Activated T-cell treated with anti-CD3 and anti-CD28 coated beads, Interleukin-2, amount 50 U/mL, for 72 hours (primary cell): ENCODE results near the gene NOS3. TPM values are rescaled to one million over a fixed set of nuclear protein-coding genes. Genes with fewer than 3 reads are reported as not detected.

ENCODE experiments used
- ATAC-seq, 2 donors: fragments of 150-1000 bp; cut with Tn5 transposase; replicated peaks in 1 of 2; 2 replicates each; pipeline ENCODE4 v1.10.0; 2021; ENCODE audit warnings: moderate library complexity in 2 of 2, mild to moderate bottlenecking in 1 of 2
- DNase-seq, 2 donors: peaks; one replicate each; pipeline ENCODE4 v3.0.0; 2021 to 2022; ENCODE audit warnings: mixed read lengths in 1 of 2
- H3K27ac Mint-ChIP-seq: one replicate; pipeline ENCODE4 v1.8.0; 2022; ENCODE audit warnings: mild to moderate bottlenecking, moderate library complexity, mixed read lengths
- H3K27me3 Mint-ChIP-seq: one replicate; pipeline ENCODE4 v1.8.0; 2022; ENCODE audit warnings: low read depth, mixed read lengths
- H3K36me3 Mint-ChIP-seq, 2 donors: one replicate each; pipeline ENCODE4 v1.8.0; 2022; ENCODE audit warnings: mixed read lengths in 2 of 2, mild to moderate bottlenecking in 1 of 2; ENCODE audit not compliant: insufficient read depth in 2 of 2
- H3K4me1 Mint-ChIP-seq: one replicate; pipeline ENCODE4 v1.8.0; 2022; ENCODE audit warnings: low read depth, mixed read lengths
- H3K4me3 Mint-ChIP-seq, 2 donors: one replicate each; pipeline ENCODE4 v1.8.0; 2022; ENCODE audit warnings: mild to moderate bottlenecking in 2 of 2, mixed read lengths in 2 of 2, moderate library complexity in 2 of 2
- H3K9me3 Mint-ChIP-seq, 2 donors: one replicate each; pipeline ENCODE4 v1.8.0; 2022; ENCODE audit warnings: mixed read lengths in 2 of 2
- total RNA-seq, 2 donors: library from RNA; stranded (reverse); gene quantifications; one replicate each; pipeline ENCODE4 v1.2.3, GENCODE V29; 2022

NOS3 gene
- total RNA-seq, 2 donors from 2014 or later = 6.8 to 8.1 TPM

DNA sequence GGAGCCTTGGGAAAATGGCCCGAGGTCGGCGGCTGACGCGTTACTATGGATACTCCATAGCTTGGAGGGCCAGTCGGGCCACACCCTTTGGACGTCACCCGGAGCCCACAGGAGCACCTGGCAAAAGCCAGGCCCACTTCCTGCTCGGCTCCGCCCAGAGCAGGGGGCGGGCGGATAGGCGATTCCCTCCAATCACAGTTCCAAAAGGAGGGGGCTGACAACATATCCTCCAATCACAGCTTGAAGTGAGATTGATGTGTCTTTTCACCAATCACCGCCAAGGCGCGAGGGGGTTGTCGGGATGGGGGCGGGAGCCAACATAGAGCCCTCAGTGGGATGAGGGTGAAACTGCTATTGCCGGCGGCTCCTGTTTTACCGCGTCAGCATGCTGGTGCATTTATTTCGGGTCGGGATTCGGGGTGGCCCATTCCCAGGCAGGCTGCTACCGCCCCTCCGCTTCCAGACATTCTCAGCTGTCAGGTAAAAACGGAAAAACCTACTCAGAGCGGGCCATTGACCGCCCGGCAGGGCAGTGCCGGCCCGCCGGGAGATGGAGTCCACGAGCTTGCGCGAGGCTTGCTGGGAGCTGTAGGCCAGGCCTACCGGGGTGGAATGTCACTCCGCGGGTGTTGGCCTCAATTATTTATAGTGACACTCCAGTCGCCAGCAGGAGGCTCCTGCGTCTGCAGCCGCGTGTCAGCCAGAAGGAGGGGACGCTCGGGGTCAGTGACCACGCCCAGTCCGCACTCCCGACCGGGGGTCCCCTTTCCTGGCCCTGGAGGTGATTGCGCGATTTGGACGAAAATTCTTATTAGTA, 37.5 kb downstream of the NOS3 start, which contains the start of gene ABCB8:
ABCB8 (plus strand) TSS at position 320 of the 817 bp plus-strand sequence; CDS start at position 386, 66 bp downstream.
- Mint-ChIP-seq H3K36me3 (peaks cover 0 to 2% of the 10 kb centered on the region in 2 donors), H3K9me3 (no peaks in the 10 kb centered on the region), H3K27ac (peak within 1 kb of the TSS; percentile 93), H3K4me1 (peaks cover 25% of the 10 kb centered on the region), H3K27me3 (no peaks in the 10 kb centered on the region), H3K4me3 (peak within 1 kb of the TSS; percentile 98 to 100)
- ATAC-seq = peak; percentile 92 to 93
- DNase-seq = peak; percentile 97 to 98

DNA sequence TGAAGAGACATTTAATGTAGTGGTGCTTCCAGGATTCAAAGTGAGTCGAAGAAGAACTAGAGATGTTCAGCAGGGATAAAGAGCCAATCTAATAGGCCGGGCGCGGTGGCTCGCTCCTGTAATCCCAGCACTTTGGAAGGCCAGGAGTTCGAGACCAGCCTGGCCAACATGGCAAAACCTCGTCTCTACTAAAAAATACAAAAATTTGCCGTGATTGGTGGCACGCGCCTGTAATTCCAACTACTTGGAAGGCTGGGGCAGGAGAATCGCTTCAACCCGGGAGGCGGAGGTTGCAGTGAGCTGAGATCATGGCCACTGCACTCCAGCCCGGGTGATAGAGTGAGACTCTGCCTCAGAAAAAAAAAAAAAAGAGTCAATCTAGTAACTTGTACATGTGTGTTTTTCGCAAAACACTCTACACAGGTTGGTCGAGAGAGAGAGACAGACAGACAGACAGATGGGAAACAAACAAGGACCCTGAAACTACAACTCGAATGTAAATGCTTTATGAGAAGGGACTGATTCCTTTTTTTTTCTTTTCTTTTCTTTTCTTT, 38.2 kb downstream of the NOS3 start:
- H3K27ac Mint-ChIP-seq = peak overlapping the region; percentile 93
- peak overlapping the region; percentile 98 to 100 for H3K4me3 Mint-ChIP-seq
- H3K4me1 Mint-ChIP-seq = peaks cover 25% of the 10 kb centered on the region
- no peaks in the 10 kb centered on the region for H3K27me3 Mint-ChIP-seq
- peaks cover 0 to 2% of the 10 kb centered on the region in 2 donors for H3K36me3 Mint-ChIP-seq
- DNase-seq = no peak
- no peak for ATAC-seq
- no peaks in the 10 kb centered on the region for H3K9me3 Mint-ChIP-seq

DNA sequence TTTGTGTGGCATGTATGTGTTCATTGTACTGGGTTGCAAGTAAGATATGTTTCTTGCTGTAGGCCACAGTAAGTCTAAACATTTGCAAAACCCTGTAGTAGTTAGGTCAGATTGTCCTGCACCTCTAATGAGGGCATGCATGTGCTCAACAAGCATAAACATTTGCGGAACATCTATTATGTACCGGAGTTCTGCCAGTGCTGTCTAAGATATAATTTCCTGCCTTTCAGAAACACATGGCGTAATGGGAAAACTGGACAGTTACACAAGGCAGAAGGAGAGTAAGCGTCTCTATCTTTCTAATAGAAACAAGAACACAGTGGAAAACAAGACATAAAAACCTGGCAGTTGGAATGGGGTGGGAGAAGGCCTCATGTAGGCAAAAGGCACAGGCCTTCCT, 40.2 kb downstream of the NOS3 start:
- Mint-ChIP-seq H3K4me3 (no peak overlapping the region), H3K9me3 (no peaks in the 10 kb centered on the region), H3K27me3 (no peaks in the 10 kb centered on the region), H3K27ac (no peak overlapping the region), H3K4me1 (peaks cover 25% of the 10 kb centered on the region), H3K36me3 (peaks cover 0 to 2% of the 10 kb centered on the region in 2 donors)
- ATAC-seq (no peak), DNase-seq (no peak)

DNA sequence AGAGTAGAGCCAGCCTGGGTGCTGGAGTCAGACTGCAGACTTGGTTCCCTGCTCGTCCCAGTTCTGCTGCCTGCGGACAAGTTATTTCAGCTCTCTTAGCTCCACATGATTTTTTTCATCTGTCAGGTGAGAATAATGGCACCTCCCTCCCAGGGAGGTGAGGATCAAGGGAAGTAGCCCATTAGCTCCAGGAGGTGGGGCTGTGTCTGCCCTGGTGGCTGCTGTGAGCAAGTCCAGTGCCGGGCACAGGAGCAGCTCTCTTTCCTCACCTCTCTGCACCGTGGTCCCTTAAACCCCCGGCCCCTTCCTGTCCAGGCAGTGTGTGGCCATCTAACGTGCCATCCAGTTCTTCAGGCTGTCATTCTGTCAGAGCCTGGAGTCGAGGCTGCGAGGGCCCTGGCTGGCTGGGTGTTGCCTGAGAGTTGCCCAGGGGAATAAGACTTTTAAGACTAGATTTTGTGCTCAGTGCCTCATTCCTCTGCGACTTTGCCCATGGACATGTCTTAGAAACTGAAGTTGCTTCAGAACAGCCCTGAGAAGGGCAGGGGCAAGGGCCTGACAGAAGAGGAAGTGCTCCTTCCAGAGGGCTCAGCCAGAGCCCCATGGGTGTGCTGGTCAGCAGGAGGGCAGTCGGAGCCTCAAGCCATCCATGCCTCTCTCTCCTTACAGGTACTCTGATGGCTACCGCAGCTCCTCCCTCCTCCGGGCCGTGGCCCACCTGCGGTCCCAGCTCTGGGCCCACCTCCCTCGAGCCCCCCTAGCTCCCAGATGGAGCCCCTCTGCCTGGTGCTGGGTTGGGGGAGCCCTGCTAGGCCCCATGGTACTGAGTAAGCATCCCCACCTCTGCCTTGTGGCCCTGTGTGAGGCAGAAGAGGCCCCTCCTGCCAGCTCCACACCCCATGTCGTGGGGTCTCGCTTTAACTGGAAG, 42.4 kb downstream of the NOS3 start:
- DNase-seq (no peak), ATAC-seq (no peak)
- H3K36me3 Mint-ChIP-seq = peaks cover 2% of the 10 kb centered on the region in 2 donors
- no peaks in the 10 kb centered on the region for H3K9me3 Mint-ChIP-seq
- no peak overlapping the region for H3K4me3 Mint-ChIP-seq
- no peak overlapping the region for H3K27ac Mint-ChIP-seq
- no peaks in the 10 kb centered on the region for H3K27me3 Mint-ChIP-seq
- peaks cover 16% of the 10 kb centered on the region for H3K4me1 Mint-ChIP-seq

DNA sequence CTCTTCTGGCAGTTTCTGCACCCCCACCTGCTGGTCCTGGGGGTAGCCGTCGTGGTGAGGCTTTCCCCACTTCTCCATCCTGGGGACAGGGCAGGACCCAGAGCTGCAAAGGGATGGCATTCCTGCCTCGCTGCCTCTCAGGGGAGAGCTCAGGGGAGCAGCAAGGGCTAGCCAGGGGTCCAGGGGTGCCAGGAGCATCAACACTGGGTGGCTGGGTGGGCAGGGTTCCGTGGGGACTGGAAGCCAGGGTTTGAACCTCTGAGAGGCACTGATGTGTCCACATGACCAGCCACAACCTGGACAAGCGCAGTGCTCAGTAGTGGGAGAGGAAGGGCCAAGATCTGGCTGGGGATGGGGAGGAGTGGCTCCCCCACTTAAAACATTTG, 43.0 kb downstream of the NOS3 start:
- no peak overlapping the region for H3K4me3 Mint-ChIP-seq
- no peak for DNase-seq
- no peaks in the 10 kb centered on the region for H3K9me3 Mint-ChIP-seq
- ATAC-seq = no peak
- H3K4me1 Mint-ChIP-seq = peaks cover 17% of the 10 kb centered on the region
- peaks cover 0 to 2% of the 10 kb centered on the region in 2 donors for H3K36me3 Mint-ChIP-seq
- H3K27me3 Mint-ChIP-seq = no peaks in the 10 kb centered on the region
- H3K27ac Mint-ChIP-seq = no peak overlapping the region

DNA sequence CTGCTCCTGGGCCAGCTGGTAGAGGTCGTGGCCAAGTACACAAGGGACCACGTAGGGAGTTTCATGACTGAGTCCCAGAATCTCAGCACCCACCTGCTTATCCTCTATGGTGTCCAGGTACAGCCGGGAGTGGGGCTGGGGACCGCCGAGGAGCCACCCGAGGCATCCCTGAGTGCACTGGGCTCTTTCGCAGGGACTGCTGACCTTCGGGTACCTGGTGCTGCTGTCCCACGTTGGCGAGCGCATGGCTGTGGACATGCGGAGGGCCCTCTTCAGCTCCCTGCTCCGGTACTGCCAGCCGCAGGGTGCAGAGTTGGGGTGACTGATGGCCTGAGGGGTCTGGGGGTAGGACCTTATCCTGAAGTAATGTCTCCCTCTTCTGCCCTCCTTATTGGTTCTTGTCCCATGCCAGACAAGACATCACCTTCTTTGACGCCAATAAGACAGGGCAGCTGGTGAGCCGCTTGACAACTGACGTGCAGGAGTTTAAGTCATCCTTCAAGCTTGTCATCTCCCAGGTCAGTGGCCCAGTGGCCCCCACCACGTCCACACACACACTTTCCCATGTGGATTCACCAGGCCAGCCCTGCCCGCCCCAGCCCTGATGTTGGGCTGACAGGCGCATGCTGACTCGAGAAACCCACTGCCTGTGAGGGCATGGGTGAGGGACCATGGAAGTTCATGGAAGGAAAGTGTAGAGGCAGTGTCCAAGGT, 43.7 kb downstream of the NOS3 start:
- H3K36me3 Mint-ChIP-seq = peaks cover 0 to 2% of the 10 kb centered on the region in 2 donors
- ATAC-seq (no peak), DNase-seq (no peak)
- H3K27me3 Mint-ChIP-seq = no peaks in the 10 kb centered on the region
- H3K4me1 Mint-ChIP-seq = peaks cover 17% of the 10 kb centered on the region
- H3K27ac Mint-ChIP-seq = no peak overlapping the region
- H3K9me3 Mint-ChIP-seq = no peaks in the 10 kb centered on the region
- no peak overlapping the region for H3K4me3 Mint-ChIP-seq

DNA sequence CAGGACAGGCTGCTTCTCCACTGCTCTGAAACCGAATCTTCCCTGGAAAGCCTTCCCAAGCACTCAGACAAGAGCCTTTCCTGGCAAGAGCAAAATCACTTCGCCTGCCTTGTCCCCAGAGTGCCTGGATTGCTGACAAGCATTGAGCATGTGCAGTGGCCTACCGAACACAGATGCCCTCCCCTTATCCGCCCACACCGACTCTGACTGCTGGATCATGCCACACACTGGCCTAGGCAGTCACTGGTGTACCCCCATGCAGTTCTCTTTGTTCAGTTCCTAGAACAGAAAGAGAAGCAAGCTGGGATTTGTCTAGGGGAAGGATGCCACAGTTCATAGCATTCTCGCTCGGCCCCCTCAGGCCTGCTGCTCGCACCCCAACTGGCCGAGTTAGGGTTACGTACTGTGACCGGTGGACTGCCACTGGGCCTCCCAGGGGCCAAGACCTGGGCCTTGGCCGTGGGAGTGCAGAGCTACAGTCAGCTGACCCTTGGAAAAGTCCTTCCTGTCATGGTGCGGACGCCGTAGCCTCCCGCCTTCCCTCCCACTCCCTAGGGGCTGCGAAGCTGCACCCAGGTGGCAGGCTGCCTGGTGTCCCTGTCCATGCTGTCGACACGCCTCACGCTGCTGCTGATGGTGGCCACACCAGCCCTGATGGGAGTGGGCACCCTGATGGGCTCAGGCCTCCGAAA, 44.4 kb downstream of the NOS3 start:
- DNase-seq (no peak), ATAC-seq (no peak)
- H3K4me3 Mint-ChIP-seq = no peak overlapping the region
- no peak overlapping the region for H3K27ac Mint-ChIP-seq
- no peaks in the 10 kb centered on the region for H3K27me3 Mint-ChIP-seq
- no peaks in the 10 kb centered on the region for H3K9me3 Mint-ChIP-seq
- peaks cover 18% of the 10 kb centered on the region for H3K4me1 Mint-ChIP-seq
- peaks cover 0 to 2% of the 10 kb centered on the region in 2 donors for H3K36me3 Mint-ChIP-seq

DNA sequence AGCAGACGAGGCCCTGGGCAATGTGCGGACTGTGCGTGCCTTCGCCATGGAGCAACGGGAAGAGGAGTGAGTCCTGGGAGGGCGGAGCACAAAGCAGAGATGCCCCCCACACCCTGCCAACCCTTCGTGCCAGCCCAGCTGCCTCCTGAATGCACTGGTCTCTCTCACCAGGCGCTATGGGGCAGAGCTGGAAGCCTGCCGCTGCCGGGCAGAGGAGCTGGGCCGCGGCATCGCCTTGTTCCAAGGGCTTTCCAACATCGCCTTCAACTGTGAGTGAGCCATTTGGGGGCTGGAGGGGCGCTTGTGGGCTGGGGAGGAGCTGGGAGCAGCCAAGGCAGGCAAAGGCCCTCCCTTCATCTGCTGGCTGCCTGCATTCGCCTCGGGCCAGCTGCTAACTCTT, 45.1 kb downstream of the NOS3 start:
- no peak overlapping the region for H3K27ac Mint-ChIP-seq
- peaks cover 0 to 2% of the 10 kb centered on the region in 2 donors for H3K36me3 Mint-ChIP-seq
- H3K9me3 Mint-ChIP-seq = no peaks in the 10 kb centered on the region
- DNase-seq (no peak), ATAC-seq (no peak)
- H3K4me3 Mint-ChIP-seq = no peak overlapping the region
- H3K27me3 Mint-ChIP-seq = no peaks in the 10 kb centered on the region
- peaks cover 18% of the 10 kb centered on the region for H3K4me1 Mint-ChIP-seq

DNA sequence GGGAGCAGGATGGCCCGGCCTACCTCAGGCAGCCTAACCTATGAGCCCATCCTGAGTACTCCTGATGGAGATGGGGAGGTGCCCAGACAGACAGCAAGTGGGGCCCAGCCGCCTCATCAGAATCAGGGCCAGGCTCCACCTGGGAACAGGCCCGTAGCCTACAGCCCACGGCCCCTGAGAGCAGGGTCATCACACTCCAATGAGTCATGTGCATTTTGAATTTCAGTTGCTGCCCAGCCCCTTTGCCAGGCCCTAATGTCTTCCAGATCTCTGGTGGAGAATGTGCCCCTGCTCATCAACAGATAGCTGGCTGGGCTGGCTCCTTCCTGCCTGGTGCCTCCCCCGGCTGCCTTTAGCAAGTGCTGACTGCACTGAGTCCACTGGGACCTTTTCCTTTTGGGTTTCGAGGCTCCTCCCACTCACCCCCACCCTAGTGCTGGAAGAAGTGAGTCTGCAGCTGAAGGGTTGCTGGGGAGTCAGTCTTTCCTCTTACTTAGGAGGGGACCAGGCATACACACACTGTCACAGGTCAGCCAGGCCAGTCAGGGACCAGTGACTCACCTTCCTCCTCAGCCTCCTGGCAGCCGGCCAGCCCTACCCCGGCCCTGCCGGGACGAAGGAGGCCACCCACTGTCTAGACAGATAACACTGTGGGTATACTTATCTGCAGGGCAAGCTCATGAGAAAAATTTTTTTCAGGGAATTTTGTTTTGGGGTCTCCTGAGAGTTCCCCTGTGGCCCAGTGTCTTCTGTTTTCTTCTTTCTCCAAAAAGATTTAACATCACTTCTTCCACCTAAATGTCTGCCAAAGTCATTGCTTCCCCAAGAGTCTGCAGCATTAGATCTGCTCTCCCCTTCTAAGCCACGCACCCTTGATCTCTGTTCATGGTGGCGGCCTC, 48.4 kb downstream of the NOS3 start:
- Mint-ChIP-seq H3K27me3 (no peaks in the 10 kb centered on the region), H3K4me1 (peaks cover 18% of the 10 kb centered on the region)

DNA sequence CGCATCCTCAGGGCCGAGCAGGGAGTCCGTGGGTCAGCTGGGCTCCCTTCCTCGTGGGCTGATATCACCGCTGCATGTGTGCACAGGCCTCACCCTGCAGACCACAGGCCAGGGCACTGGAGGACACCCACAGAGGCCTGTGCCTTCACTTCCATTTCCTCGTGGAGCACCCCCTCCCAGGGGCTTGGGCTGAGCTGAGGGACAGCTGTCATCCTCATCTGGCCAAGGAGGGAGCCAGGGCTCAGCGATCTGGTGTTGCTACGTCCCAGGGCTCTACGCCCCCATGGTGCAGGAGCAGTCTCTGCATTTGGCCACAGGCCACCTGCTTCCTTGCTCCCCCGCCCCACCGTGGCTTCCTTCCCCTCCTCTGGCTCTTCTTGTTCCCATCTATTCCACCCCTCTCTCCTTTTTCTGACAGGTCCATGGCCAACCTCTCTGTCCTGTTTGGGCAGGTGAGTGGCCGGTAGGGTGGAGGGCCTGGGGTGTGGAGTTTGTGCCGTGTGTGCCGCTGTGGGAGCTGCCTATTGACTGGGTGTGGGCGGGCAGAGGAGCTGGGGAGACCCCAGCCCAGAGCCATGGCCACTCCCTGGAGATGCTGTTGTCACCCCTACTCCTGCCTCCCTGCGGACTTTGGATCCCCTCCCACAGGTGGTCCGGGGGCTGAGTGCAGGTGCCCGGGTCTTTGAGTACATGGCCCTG, 49.2 kb downstream of the NOS3 start:
- Mint-ChIP-seq H3K27me3 (no peaks in the 10 kb centered on the region), H3K36me3 (peaks cover 2% of the 10 kb centered on the region in 2 donors), H3K4me3 (no peak overlapping the region), H3K27ac (no peak overlapping the region), H3K4me1 (peaks cover 18% of the 10 kb centered on the region), H3K9me3 (no peaks in the 10 kb centered on the region)
- DNase-seq (no peak), ATAC-seq (no peak)

More for the DNA sequence above, 48.4 kb downstream of the NOS3 start:
- no peaks in the 10 kb centered on the region for H3K9me3 Mint-ChIP-seq
- H3K4me3 Mint-ChIP-seq = peak overlapping the region; percentile 55 to 66
- H3K36me3 Mint-ChIP-seq = peaks cover 2% of the 10 kb centered on the region in 2 donors
- peak; percentile 96 to 97 for ATAC-seq
- DNase-seq = peak; percentile 82 to 86
- peak overlapping the region; percentile 58 for H3K27ac Mint-ChIP-seq
